ENCODE measurements around the gene ELAVL4. TPM values are rescaled to one million over a fixed set of nuclear protein-coding genes. Genes with fewer than 3 reads are reported as not detected.

Gene ELAVL4
- polyA plus RNA-seq, 3 donors, result not detected

DNA sequence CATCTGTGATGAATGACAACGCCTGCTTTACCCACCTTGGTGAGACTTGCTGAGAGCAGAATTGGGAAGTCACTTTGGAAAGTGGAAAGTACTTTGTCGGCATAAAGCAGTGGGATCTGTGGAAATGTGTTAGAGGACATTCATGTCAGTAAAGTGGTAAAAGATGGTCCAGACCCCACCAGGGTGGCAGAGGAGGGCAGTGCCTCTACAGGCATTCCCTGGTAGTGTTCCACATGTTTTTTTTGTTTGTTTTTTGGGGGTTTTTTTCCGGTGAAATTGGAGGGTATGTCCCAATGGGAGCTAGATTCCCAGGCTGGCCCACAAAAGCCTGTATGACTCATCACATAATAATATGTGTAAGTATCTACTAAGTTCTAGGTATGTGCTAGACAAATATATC, 80.6 kb downstream of the ELAVL4 start:
- no peaks in the 10 kb centered on the region for H3K4me1 Mint-ChIP-seq
- Histone ChIP-seq H3K4me1 (ENCODE audit: control insufficient read depth in 1 of 2, insufficient read depth in 2 of 2, low read length in 2 of 2) (no peaks in the 10 kb centered on the region), H3K9me3 (replicated peaks in 1 of 2; ENCODE audit: control insufficient read depth in 1 of 2, insufficient read depth in 1 of 2, low read length in 2 of 2) (no peaks in the 10 kb centered on the region), H3K36me3 (replicated peaks in 1 of 2; ENCODE audit: control insufficient read depth in 1 of 2, insufficient read depth in 2 of 2, low read length in 2 of 2) (no peaks in the 10 kb centered on the region), H3K9ac (ENCODE audit: insufficient read depth, low read length, poor library complexity, severe bottlenecking) (no peak overlapping the region), H3K4me3 (replicated peaks in 1 of 3; ENCODE audit: low read depth in 2 of 3, low read length in 3 of 3) (no peak overlapping the region), H2AFZ (ENCODE audit: insufficient read depth, low read depth, low read length, poor library complexity, severe bottlenecking) (no peak overlapping the region), H3K27ac (ENCODE audit: low read depth in 1 of 2, low read length in 2 of 2) (no peak overlapping the region), H3K27me3 (ENCODE audit: control insufficient read depth in 2 of 2, insufficient read depth in 2 of 2, low read length in 2 of 2) (no peaks in the 10 kb centered on the region), H4K20me1 (ENCODE audit: insufficient read depth, low read length) (no peaks in the 10 kb centered on the region), H3K79me2 (ENCODE audit: insufficient read depth, low read length) (no peaks in the 10 kb centered on the region), H3K4me2 (replicated peaks; ENCODE audit: extremely low read depth, low read length, poor library complexity, severe bottlenecking) (no peak overlapping the region)
- DNase-seq, result no peak
- no peaks in the 10 kb centered on the region for H3K36me3 Mint-ChIP-seq
- no peak overlapping the region for H3K27ac Mint-ChIP-seq
- intact Hi-C loops (cut with micrococcal nuclease), result no loop called here
- TF ChIP-seq, protein P1, sequence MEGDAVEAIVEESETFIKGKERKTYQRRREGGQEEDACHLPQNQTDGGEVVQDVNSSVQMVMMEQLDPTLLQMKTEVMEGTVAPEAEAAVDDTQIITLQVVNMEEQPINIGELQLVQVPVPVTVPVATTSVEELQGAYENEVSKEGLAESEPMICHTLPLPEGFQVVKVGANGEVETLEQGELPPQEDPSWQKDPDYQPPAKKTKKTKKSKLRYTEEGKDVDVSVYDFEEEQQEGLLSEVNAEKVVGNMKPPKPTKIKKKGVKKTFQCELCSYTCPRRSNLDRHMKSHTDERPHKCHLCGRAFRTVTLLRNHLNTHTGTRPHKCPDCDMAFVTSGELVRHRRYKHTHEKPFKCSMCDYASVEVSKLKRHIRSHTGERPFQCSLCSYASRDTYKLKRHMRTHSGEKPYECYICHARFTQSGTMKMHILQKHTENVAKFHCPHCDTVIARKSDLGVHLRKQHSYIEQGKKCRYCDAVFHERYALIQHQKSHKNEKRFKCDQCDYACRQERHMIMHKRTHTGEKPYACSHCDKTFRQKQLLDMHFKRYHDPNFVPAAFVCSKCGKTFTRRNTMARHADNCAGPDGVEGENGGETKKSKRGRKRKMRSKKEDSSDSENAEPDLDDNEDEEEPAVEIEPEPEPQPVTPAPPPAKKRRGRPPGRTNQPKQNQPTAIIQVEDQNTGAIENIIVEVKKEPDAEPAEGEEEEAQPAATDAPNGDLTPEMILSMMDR (IDR thresholded peaks at IDR 0.05), result no peak
- H3K4me3 Mint-ChIP-seq, result no peak overlapping the region
- H3K27me3 Mint-ChIP-seq (ENCODE audit: low read depth in 3 of 3), result peaks cover 0 to 2% (median 2%) of the 10 kb centered on the region in 3 donors
- WGBS (ENCODE audit: insufficient coverage), result 96% methylated on average over 2 of the region's 3 CpGs
- no peaks in the 10 kb centered on the region for H3K9me3 Mint-ChIP-seq

- Histone ChIP-seq H3K4me3 (replicated peaks in 1 of 3; ENCODE audit: low read depth in 2 of 3, low read length in 3 of 3) (no peak overlapping the region), H4K20me1 (ENCODE audit: insufficient read depth, low read length) (no peaks in the 10 kb centered on the region), H3K27ac (ENCODE audit: low read depth in 1 of 2, low read length in 2 of 2) (no peak overlapping the region), H3K4me1 (ENCODE audit: control insufficient read depth in 1 of 2, insufficient read depth in 2 of 2, low read length in 2 of 2) (no peaks in the 10 kb centered on the region), H2AFZ (ENCODE audit: insufficient read depth, low read depth, low read length, poor library complexity, severe bottlenecking) (no peak overlapping the region), H3K36me3 (replicated peaks in 1 of 2; ENCODE audit: control insufficient read depth in 1 of 2, insufficient read depth in 2 of 2, low read length in 2 of 2) (no peaks in the 10 kb centered on the region), H3K79me2 (ENCODE audit: insufficient read depth, low read length) (no peaks in the 10 kb centered on the region), H3K4me2 (replicated peaks; ENCODE audit: extremely low read depth, low read length, poor library complexity, severe bottlenecking) (no peak overlapping the region), H3K27me3 (ENCODE audit: control insufficient read depth in 2 of 2, insufficient read depth in 2 of 2, low read length in 2 of 2) (no peaks in the 10 kb centered on the region), H3K9ac (ENCODE audit: insufficient read depth, low read length, poor library complexity, severe bottlenecking) (no peak overlapping the region), H3K9me3 (replicated peaks in 1 of 2; ENCODE audit: control insufficient read depth in 1 of 2, insufficient read depth in 1 of 2, low read length in 2 of 2) (no peaks in the 10 kb centered on the region)
- DNase-seq, result no peak
- Mint-ChIP-seq H3K9me3 (no peaks in the 10 kb centered on the region), H3K36me3 (no peaks in the 10 kb centered on the region), H3K4me3 (no peak overlapping the region), H3K27me3 (ENCODE audit: low read depth in 3 of 3) (peaks cover 0 to 2% (median 2%) of the 10 kb centered on the region in 3 donors), H3K4me1 (no peaks in the 10 kb centered on the region), H3K27ac (no peak overlapping the region)
- no CpG with 5 or more reads among the region's 3 CpGs for WGBS (ENCODE audit: insufficient coverage)
- TF ChIP-seq, protein P1 (IDR thresholded peaks at IDR 0.05), result no peak
- intact Hi-C loops (cut with micrococcal nuclease), result no loop called here
Measured at GRCh38 chr1:50193002-50193401, 84.3 kb downstream of the ELAVL4 start.

All from CD14-positive monocyte (primary cell).